Measurements from ENCODE around the gene PERP. TPM values are rescaled to one million over a fixed set of nuclear protein-coding genes. Genes with fewer than 3 reads are reported as not detected.

The PERP gene
- total RNA-seq, 1 donor from 2014 or later, result 279 TPM

DNA sequence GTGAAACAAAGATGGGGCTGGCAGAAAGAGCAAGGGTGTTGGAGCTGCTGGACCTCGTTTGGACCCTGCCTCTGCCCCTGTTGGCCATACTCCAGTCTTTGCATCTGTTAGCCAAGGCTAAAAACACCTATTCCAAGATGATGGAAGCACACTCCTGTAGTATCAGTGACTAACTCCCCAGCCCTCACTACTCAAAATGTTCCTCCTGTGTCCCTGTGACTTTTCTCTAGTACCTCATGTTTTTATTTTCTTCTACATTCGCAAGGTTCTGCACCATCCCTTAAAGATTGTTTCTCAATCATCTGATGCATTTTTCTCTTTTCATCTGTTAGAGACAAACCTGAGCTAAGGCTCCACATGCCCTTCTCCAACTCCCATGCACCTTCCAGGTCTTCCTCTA is 8.9 kb downstream of the PERP start:
- Histone ChIP-seq H3K9me3 (no peaks in the 10 kb centered on the region), H3K4me1 (peaks cover 25% of the 10 kb centered on the region), H3K36me3 (peaks cover 0 to 22% of the 10 kb centered on the region in 2 donors), H3K27ac (peak overlapping the region; percentile 96), H3K4me3 (no peak overlapping the region), H3K27me3 (no peaks in the 10 kb centered on the region)
- intact Hi-C loops (cut with DNase I), result no loop called here
- DNase-seq (ENCODE audit: extremely low spot score in 2 of 2), result no peak
- TF ChIP-seq, protein P1, sequence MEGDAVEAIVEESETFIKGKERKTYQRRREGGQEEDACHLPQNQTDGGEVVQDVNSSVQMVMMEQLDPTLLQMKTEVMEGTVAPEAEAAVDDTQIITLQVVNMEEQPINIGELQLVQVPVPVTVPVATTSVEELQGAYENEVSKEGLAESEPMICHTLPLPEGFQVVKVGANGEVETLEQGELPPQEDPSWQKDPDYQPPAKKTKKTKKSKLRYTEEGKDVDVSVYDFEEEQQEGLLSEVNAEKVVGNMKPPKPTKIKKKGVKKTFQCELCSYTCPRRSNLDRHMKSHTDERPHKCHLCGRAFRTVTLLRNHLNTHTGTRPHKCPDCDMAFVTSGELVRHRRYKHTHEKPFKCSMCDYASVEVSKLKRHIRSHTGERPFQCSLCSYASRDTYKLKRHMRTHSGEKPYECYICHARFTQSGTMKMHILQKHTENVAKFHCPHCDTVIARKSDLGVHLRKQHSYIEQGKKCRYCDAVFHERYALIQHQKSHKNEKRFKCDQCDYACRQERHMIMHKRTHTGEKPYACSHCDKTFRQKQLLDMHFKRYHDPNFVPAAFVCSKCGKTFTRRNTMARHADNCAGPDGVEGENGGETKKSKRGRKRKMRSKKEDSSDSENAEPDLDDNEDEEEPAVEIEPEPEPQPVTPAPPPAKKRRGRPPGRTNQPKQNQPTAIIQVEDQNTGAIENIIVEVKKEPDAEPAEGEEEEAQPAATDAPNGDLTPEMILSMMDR (IDR thresholded peaks at IDR 0.05), result no peak
- TF ChIP-seq POLR2AphosphoS5 (IDR thresholded peaks at IDR 0.05; ENCODE audit: insufficient read depth in 1 of 2, low read depth in 1 of 2), result no peak
- TF ChIP-seq POLR2A (IDR thresholded peaks at IDR 0.05), result no peak

DNA sequence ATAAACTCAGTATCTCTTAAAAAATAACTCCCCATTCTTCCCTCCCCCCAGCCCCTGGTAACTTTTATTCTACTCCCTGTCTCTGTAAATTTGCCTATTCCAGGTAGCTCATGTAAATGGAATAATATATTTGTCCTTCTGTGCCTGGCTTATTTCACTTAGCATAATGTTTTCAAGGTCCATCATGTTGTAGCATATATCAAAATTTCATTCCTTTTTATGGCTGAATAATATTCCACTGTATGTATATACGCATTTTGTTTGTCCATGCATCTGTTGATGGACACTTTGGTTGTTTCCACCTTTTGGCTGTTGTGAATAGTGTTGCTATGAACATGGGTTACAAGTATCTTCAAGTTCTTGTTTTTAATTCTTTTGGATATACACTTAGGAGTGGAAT is 13.0 kb downstream of the PERP start:
- Histone ChIP-seq H3K36me3 (peaks cover 0 to 43% of the 10 kb centered on the region in 2 donors), H3K27me3 (no peaks in the 10 kb centered on the region), H3K4me3 (no peak overlapping the region), H3K27ac (no peak overlapping the region), H3K9me3 (no peaks in the 10 kb centered on the region), H3K4me1 (peaks cover 23% of the 10 kb centered on the region)
- no peak for TF ChIP-seq POLR2A (IDR thresholded peaks at IDR 0.05)
- TF ChIP-seq POLR2AphosphoS5 (IDR thresholded peaks at IDR 0.05; ENCODE audit: insufficient read depth in 1 of 2, low read depth in 1 of 2), result no peak
- TF ChIP-seq, protein P1 (IDR thresholded peaks at IDR 0.05), result no peak
- intact Hi-C loops (cut with DNase I), result no loop called here
- DNase-seq (ENCODE audit: extremely low spot score in 2 of 2), result no peak

DNA sequence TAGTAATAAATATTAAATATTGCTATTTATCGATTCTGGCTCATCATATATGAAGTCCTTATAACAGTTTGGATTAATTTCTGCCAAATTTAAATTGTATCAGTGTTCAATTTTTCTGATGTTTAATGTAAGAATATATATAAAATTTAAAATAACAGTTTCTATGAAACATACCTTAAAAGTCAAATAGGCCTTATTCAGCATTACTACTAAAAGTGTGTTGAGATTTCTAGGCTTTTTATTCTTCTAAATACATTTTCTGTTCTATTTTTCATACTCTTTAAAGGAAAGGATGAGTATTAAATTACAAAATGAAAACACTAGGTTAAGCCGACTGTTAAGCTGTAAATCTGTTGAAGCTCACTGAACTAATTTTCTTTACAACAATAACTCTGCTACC is 13.6 kb downstream of the PERP start:
- DNase-seq (ENCODE audit: extremely low spot score in 2 of 2), result no peak
- Histone ChIP-seq H3K36me3 (peaks cover 0 to 43% of the 10 kb centered on the region in 2 donors), H3K27ac (no peak overlapping the region), H3K4me3 (no peak overlapping the region), H3K9me3 (no peaks in the 10 kb centered on the region), H3K4me1 (peaks cover 25% of the 10 kb centered on the region), H3K27me3 (no peaks in the 10 kb centered on the region)
- TF ChIP-seq POLR2AphosphoS5 (IDR thresholded peaks at IDR 0.05; ENCODE audit: insufficient read depth in 1 of 2, low read depth in 1 of 2), result no peak
- TF ChIP-seq, protein P1 (IDR thresholded peaks at IDR 0.05), result no peak
- TF ChIP-seq POLR2A (IDR thresholded peaks at IDR 0.05), result no peak
- intact Hi-C loops (cut with DNase I), result no loop called here

DNA sequence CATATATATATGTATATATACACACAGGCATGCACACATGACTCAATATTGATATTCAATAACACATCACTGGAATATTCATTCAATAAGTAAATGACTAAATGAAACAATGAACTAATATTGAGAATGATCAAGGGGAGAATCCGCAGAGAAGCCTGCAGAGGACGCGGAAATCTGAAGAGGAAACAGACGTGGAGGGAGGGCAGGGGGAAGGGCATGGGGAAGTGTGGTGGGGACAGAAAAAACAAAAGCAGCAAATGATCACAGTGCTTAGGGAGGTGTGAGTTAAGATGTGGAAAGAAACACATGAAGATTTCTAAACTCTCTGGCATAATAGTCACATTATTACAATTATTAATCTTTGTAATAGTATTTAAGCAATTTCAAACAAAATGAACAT is 14.5 kb downstream of the PERP start:
- H3K36me3 ChIP-seq, result peaks cover 0 to 43% of the 10 kb centered on the region in 2 donors
- no peak overlapping the region for H3K27ac ChIP-seq
- TF ChIP-seq, protein P1 (IDR thresholded peaks at IDR 0.05), result no peak
- TF ChIP-seq POLR2AphosphoS5 (IDR thresholded peaks at IDR 0.05; ENCODE audit: insufficient read depth in 1 of 2, low read depth in 1 of 2), result no peak
- TF ChIP-seq POLR2A (IDR thresholded peaks at IDR 0.05), result no peak
- H3K4me1 ChIP-seq, result peaks cover 28% of the 10 kb centered on the region
- H3K9me3 ChIP-seq, result no peaks in the 10 kb centered on the region
- no peaks in the 10 kb centered on the region for H3K27me3 ChIP-seq
- DNase-seq (ENCODE audit: extremely low spot score in 2 of 2), result no peak
- intact Hi-C loops (cut with DNase I), result no loop called here
- H3K4me3 ChIP-seq, result no peak overlapping the region

DNA sequence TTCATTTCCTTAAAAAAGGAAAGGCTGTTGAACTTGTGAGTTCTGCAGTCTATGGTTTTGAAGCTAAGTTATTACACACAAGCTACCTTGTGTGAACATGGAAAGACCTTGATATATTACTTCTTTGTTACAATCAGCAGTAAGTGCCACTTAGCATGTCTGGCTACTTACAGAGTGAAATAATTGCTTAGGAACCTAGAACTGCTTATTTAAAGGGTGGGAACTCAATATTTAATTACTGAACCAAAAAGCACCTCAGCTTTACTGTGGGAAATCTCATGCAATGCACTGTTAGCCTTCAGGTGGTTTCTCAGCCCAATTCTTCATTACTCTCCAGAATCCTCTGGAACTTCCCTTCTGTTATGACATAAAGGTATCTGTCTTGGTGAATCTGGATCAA is 17.9 kb downstream of the PERP start:
- Histone ChIP-seq H3K27ac (peak overlapping the region; percentile 49), H3K4me1 (peaks cover 42% of the 10 kb centered on the region), H3K9me3 (no peaks in the 10 kb centered on the region), H3K27me3 (no peaks in the 10 kb centered on the region), H3K36me3 (peaks cover 0 to 24% of the 10 kb centered on the region in 2 donors), H3K4me3 (no peak overlapping the region)
- TF ChIP-seq POLR2A (IDR thresholded peaks at IDR 0.05) (no peak), POLR2AphosphoS5 (IDR thresholded peaks at IDR 0.05; ENCODE audit: insufficient read depth in 1 of 2, low read depth in 1 of 2) (no peak)
- TF ChIP-seq, protein P1 (IDR thresholded peaks at IDR 0.05), result no peak
- intact Hi-C loops (cut with DNase I), result no loop called here
- DNase-seq (ENCODE audit: extremely low spot score in 2 of 2), result no peak

All from vagina (tissue), 2 donors.